Occipital lobe (tissue), 2 donors: ENCODE measurements around the gene FARSA. TPM values are rescaled to one million over a fixed set of nuclear protein-coding genes. Genes with fewer than 3 reads are reported as not detected.
"Not testable (repeated sequence)": the region's sequence is repeated elsewhere in the genome, so short reads cannot be mapped to it uniquely, and the experiment has no call there.

Experiments
- DNase-seq: peaks from one replicate; lab custom pipeline; 2025; lab: John Stamatoyannopoulos, UW
- total RNA-seq: library from RNA; depleted of rRNA; stranded (reverse); fragments of >200 nt; gene quantifications from one replicate; pipeline ENCODE4 v1.2.3, GENCODE V29; 2014

FARSA gene
- total RNA-seq, 1 donor from 2014 or later, result 46.8 TPM

- DNase-seq, result no peak
These were observed 20.5 kb upstream of the FARSA start for GRCh38 chr19:12953799-12954611.

GRCh38 chr19:12953138-12953798 is 19.8 kb upstream of the FARSA start:
- no peak for DNase-seq

DNA sequence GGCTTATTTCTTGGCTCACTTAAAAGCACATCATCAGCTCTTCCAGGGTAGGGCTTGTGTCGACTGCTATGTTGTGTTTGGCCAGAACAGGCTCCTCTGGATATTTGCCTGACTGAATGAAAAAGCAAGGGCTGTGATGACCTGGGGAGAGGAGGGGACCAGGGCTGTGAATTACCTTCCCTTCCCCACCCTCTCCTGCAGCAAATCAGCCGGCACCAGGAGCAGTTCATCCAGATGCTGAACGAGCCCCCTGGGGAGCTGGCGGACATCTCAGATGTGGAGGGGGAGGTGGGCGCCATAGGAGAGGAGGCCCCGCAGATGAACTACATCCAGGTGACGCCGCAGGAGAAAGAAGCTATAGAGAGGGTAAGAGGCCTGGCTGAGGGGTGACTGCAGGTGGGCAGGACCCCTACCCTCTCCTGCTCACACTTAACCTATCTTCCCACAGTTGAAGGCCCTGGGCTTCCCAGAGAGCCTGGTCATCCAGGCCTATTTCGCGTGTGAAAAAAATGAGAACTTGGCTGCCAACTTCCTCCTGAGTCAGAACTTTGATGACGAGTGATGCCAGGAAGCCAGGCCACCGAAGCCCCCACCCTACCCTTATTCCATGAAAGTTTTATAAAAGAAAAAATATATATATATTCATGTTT is 19.1 kb upstream of the FARSA start:
- DNase-seq, result no peak

GRCh38 chr19:12952050-12952449 is 18.5 kb upstream of the FARSA start:
- not testable (repeated sequence) for DNase-seq

DNA sequence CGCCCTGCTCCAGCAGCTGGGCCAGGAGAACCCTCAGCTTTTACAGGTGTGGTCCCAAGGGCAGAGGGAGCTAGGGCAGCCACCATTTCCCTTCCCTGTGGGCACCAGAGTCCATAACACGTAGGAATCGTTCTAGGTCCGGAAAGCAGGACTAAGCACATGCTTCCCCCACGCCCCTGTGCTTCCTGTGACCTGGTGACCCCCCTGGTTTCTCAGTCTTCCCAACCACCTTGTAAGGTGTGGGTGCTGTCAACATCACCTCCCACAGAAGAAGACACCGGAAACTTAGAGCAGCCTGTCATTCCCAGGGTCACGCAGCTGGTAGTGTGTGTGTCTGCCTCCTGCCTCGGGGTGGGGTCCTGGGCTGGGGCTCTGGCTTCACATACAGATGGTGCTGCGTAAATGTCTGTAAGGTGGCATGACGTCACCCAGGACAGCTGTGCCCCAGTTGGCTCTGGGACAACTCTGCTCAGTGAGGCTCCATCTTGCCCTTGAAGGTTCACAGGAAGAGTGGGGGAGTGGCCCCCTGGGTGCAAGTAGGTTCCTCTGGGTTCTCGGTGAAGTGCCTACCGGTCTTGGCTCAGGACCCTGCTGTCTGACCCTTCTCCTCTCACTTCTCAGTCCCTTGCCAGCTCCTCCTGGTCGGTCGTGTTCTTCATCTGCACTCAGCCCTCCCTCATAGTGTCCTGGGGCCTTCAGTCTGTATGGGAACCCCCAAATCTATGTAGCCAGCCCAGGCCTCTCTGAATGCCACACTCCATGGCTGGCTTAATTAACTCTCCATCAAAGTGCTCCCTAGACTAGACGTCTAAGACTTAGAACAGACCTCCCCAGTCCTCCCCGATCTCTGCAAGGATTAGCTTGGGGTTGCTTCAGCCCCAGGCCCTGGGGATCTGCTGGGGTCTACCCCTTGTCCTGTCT is 16.1 kb upstream of the FARSA start:
- DNase-seq, result no peak

- no peak for DNase-seq
These were observed 15.3 kb upstream of the FARSA start for GRCh38 chr19:12948612-12949362.

- no peak for DNase-seq
These were observed 14.4 kb upstream of the FARSA start for GRCh38 chr19:12947702-12948611.

GRCh38 chr19:12946731-12947496 is 13.4 kb upstream of the FARSA start:
- no peak for DNase-seq

GRCh38 chr19:12946092-12946721 is 12.7 kb upstream of the FARSA start:
- DNase-seq, result peak; percentile 35

DNA sequence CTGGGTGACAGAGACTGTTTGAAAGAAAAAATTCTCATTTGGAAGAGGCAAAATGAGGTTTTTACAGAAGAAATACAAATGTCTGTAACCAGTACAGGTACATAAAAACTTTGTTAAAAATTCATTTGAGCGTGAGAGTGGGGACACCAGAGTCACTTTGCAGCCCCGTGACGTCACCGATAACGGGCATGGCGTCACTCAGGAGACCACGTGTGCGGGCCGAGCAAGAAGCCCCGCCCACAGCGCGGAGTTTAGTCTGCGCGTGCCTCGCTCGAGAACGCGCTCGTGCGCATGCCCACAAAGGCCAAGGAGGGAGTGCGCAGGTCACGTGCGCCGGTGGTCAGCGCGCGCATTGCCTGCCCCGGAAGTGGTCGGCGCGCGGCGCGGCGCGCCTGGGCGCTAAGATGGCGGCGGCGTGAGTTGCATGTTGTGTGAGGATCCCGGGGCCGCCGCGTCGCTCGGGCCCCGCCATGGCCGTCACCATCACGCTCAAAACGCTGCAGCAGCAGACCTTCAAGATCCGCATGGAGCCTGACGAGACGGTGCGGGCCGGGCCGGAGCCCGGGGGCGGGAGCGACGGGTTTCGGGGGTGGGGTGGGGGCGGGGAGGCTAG is 12.1 kb upstream of the FARSA start, which contains the start of gene RAD23A:
Gene RAD23A, plus strand, starts transcription at position 384 of the 613 bp plus-strand sequence. Its CDS starts 87 bp downstream, at position 471.
- peak; percentile 82 for DNase-seq

DNA sequence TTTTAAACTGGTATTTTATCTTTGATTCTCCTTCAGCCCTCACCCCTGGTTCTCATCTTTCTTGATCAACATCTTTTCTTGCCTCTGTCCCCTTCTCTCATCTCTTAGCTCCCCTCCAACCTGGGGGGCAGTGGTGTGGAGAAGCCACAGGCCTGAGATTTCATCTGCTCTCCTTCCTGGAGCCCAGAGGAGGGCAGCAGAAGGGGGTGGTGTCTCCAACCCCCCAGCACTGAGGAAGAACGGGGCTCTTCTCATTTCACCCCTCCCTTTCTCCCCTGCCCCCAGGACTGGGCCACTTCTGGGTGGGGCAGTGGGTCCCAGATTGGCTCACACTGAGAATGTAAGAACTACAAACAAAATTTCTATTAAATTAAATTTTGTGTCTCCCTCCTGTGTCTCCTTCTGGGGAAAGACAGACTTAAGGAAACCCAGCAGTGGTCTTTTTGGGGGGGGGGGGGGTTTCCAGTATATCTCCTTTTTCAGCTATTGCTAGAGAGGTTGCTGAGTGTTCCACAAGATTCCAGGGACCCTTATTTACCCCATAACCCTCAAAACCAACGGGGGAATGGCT is 10.7 kb upstream of the FARSA start:
- DNase-seq, result no peak

DNA sequence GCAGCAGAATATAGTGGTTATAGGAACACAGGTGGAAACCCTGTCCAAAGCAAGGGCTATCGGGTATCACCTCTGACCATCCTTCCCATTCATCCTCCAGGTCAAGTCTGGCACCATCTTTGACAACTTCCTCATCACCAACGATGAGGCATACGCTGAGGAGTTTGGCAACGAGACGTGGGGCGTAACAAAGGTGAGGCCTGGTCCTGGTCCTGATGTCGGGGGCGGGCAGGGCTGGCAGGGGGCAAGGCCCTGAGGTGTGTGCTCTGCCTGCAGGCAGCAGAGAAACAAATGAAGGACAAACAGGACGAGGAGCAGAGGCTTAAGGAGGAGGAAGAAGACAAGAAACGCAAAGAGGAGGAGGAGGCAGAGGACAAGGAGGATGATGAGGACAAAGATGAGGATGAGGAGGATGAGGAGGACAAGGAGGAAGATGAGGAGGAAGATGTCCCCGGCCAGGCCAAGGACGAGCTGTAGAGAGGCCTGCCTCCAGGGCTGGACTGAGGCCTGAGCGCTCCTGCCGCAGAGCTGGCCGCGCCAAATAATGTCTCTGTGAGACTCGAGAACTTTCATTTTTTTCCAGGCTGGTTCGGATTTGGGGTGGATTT is 10.0 kb upstream of the FARSA start:
- DNase-seq, result no peak

- no peak for DNase-seq
These were observed 7.4 kb upstream of the FARSA start for GRCh38 chr19:12940897-12941296.

GRCh38 chr19:12939975-12940423 is 6.5 kb upstream of the FARSA start:
- no peak for DNase-seq

DNA sequence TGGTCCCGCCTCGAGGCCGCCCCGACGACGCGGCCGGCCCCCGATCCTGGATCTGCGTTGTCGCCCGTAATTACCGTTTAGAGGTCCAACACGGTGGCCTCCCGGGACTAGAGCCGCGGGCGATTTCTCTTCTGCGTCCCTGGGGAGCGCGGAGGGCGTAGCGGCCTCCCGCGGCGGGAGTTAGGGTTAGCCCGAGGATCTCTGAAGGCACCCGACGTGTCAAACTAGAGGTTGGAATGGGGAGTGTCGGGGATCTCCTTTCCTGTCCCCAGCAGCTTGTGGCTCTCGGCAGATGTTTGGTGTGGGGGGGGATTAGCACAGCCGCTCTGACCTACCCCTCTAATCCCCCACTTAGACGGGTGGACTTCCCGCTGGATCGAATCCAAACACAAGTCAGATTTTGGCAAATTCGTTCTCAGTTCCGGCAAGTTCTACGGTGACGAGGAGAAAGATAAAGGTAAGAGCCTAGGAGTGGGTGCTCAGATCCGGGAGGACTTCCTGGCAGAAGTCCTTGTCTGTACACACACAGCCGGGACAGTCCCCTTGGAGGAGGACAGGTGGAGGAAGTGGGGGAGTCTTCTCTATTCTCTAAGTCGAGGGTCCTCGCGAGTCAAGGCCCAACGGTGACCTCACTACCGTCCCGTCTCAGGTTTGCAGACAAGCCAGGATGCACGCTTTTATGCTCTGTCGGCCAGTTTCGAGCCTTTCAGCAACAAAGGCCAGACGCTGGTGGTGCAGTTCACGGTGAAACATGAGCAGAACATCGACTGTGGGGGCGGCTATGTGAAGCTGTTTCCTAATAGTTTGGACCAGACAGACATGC is 5.5 kb upstream of the FARSA start:
- no peak for DNase-seq
